ENCODE data around the gene TBX21.

Gene TBX21

GRCh38 chr17:47712330-47713023 is 20.6 kb upstream of the TBX21 start:
- DNase-seq (ENCODE audit: low read depth in 3 of 3), result no peak

GRCh38 chr17:47713980-47714700 is 18.9 kb upstream of the TBX21 start:
- no peak for DNase-seq (ENCODE audit: low read depth in 3 of 3)

- no peak for DNase-seq (ENCODE audit: low read depth in 3 of 3)
Observed at GRCh38 chr17:47714773-47715396, 18.2 kb upstream of the TBX21 start.

GRCh38 chr17:47715669-47716325 is 17.2 kb upstream of the TBX21 start:
- no peak for DNase-seq (ENCODE audit: low read depth in 3 of 3)

GRCh38 chr17:47716375-47716774 is 16.7 kb upstream of the TBX21 start:
- DNase-seq (ENCODE audit: low read depth in 3 of 3), result no peak

GRCh38 chr17:47717261-47717697 is 15.8 kb upstream of the TBX21 start:
- no peak for DNase-seq (ENCODE audit: low read depth in 3 of 3)

GRCh38 chr17:47717979-47718621 is 14.9 kb upstream of the TBX21 start:
- DNase-seq (ENCODE audit: low read depth in 3 of 3), result no peak

GRCh38 chr17:47718634-47719405 is 14.2 kb upstream of the TBX21 start:
- no peak for DNase-seq (ENCODE audit: low read depth in 3 of 3)

- peak; percentile 62 to 81 (median 68) for DNase-seq (ENCODE audit: low read depth in 3 of 3)
Observed at GRCh38 chr17:47719411-47720152, 13.5 kb upstream of the TBX21 start.

- no peak for DNase-seq (ENCODE audit: low read depth in 3 of 3)
Observed at GRCh38 chr17:47720196-47720595, 12.8 kb upstream of the TBX21 start.

GRCh38 chr17:47720754-47721533 is 12.1 kb upstream of the TBX21 start:
- DNase-seq (ENCODE audit: low read depth in 3 of 3), result peak; percentile 95 to 98 (median 97)

GRCh38 chr17:47721725-47722124 is 11.3 kb upstream of the TBX21 start:
- no peak for DNase-seq (ENCODE audit: low read depth in 3 of 3)

GRCh38 chr17:47724705-47725104 is 8.3 kb upstream of the TBX21 start:
- DNase-seq (ENCODE audit: low read depth in 3 of 3), result no peak

- DNase-seq (ENCODE audit: low read depth in 3 of 3), result no peak
Observed at GRCh38 chr17:47725446-47726111, 7.5 kb upstream of the TBX21 start.

GRCh38 chr17:47726796-47727703 is 6.0 kb upstream of the TBX21 start:
- no peak for DNase-seq (ENCODE audit: low read depth in 3 of 3)

GRCh38 chr17:47727704-47728036 is 5.4 kb upstream of the TBX21 start:
- no peak for DNase-seq (ENCODE audit: low read depth in 3 of 3)

GRCh38 chr17:47728214-47728877 is 4.7 kb upstream of the TBX21 start:
- no peak for DNase-seq (ENCODE audit: low read depth in 3 of 3)

GRCh38 chr17:47729476-47729875 is 3.6 kb upstream of the TBX21 start:
- no peak for DNase-seq (ENCODE audit: low read depth in 3 of 3)
